ENCODE data around the gene BLNK. TPM values are rescaled to one million over a fixed set of nuclear protein-coding genes. Genes with fewer than 3 reads are reported as not detected.
A peak's percentile ranks its signal among the peaks of the same experiment; 100 is the strongest.

Gene BLNK
- total and polyA plus RNA-seq, 8 donors: 7.1 to 25.8 (median 12.7) TPM

DNA sequence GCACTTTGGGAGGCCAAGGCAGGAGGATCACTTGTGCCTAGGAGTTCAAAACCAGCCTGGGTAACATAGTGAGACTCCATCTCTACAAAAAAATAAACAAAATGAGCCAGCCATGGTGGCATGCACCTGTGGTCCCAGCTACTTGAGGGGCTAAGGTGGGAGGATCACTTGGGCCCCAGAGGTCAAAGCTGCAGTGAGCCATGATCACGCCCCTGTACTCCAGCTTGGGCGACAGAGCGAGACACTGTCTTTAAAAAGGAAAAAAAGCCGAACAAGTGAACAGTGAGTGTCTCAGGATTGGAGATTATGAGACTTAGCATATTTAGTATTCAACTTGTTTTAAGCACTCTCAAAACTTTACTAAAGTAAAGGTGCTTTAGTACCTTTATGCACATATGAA is 28.1 kb downstream of the BLNK start:
- Histone ChIP-seq H3K27me3 (no peaks in the 10 kb centered on the region), H3K27ac (no peak overlapping the region), H3K36me3 (no peaks in the 10 kb centered on the region), H3K4me3 (no peak overlapping the region), H3K9me3 (no peaks in the 10 kb centered on the region), H3K4me1 (peaks cover 0 to under 1% (median 0%) of the 10 kb centered on the region in 3 donors)
- DNase-seq: no peak
- no peak for ATAC-seq
- TF ChIP-seq, protein P1, sequence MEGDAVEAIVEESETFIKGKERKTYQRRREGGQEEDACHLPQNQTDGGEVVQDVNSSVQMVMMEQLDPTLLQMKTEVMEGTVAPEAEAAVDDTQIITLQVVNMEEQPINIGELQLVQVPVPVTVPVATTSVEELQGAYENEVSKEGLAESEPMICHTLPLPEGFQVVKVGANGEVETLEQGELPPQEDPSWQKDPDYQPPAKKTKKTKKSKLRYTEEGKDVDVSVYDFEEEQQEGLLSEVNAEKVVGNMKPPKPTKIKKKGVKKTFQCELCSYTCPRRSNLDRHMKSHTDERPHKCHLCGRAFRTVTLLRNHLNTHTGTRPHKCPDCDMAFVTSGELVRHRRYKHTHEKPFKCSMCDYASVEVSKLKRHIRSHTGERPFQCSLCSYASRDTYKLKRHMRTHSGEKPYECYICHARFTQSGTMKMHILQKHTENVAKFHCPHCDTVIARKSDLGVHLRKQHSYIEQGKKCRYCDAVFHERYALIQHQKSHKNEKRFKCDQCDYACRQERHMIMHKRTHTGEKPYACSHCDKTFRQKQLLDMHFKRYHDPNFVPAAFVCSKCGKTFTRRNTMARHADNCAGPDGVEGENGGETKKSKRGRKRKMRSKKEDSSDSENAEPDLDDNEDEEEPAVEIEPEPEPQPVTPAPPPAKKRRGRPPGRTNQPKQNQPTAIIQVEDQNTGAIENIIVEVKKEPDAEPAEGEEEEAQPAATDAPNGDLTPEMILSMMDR (IDR thresholded peaks at IDR 0.05): no peak
- intact Hi-C loops (cut with DNase I): no loop called here
- 97 to 99% methylated on average over 4 of the region's 4 CpGs for WGBS, 2 donors
- FAIRE-seq: no peak

DNA sequence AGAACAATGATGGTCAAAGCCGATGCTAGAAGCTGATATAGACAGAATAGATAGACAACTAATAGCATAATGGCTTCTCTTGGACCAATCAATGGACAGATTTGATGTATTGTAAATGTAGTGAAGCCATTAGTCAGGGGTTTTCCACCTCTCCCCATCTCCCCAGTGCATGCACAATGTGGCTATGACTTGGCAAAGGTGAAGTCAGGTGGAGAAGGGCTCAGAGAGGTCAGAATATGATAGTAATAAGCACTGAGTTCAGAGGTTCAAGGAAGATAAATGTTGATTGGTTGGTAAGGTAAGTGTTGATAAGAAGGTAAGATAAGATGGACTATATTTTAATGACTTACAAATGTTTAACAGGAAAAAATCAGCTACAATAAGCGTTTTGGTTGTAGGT is 28.5 kb downstream of the BLNK start:
- ATAC-seq (no peak), DNase-seq (no peak), FAIRE-seq (no peak)
- Histone ChIP-seq H3K9me3 (no peaks in the 10 kb centered on the region), H3K4me1 (no peaks in the 10 kb centered on the region), H3K27me3 (no peaks in the 10 kb centered on the region), H3K4me3 (no peak overlapping the region), H3K27ac (no peak overlapping the region), H3K36me3 (no peaks in the 10 kb centered on the region)
- TF ChIP-seq, protein P1 (IDR thresholded peaks at IDR 0.05): no peak
- intact Hi-C loops (cut with DNase I): no loop called here
- 51 to 59% methylated on average over 2 of the region's 2 CpGs for WGBS, 2 donors

DNA sequence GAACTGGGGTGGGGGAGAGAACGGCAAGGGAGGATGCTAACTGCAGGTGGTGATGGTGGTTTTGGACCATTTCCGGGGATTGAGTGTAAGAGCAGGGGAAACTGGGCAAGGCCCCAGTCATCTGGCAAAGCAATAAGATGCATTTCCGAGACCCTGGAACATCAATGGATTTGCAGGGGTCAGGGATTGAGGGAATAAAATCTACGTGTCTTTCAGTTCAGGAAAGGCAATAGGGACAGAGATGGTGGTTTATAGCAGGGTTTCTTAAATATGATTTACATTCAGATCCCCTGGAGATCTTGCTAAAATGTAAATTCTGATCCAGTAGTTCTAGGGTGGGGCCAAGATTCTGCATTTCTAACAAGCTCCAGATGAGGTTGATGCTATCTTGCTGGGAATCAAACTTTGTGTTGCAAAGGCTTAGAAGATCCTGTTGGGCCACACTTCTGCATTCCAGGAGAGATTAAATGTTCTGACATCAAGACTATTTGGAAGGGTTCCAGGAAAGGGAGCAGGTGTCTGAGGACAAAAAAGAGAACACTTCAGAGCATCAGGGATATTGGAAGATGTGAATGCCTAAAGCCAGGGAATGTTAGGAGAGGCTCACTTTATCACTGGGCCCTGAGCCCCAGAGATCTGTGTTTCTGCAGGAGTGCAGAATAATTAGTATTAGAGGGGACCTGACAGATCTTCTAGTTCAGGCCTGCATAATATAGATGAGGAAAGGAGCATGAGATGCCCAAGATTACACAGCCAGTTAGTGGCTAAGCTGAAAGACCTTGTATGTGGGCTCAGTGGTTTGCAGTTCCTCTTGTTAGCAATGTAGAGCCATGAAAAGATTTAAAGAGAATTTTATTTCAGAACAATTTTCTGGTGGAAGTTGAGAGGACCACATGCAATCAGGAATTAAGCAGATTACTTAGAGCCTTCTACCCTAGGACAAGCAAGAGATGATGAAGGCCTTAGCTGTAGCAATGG is 32.4 kb downstream of the BLNK start:
- WGBS, 2 donors: 59 to 65% methylated on average over 4 of the region's 4 CpGs
- no peak for DNase-seq
- intact Hi-C loops (cut with DNase I): no loop called here
- H3K4me3 ChIP-seq: no peak overlapping the region
- H3K4me1 ChIP-seq: peaks cover 0 to 5% (median 0%) of the 10 kb centered on the region in 3 donors
- no peak for FAIRE-seq
- H3K27ac ChIP-seq: no peak overlapping the region
- TF ChIP-seq, protein P1 (IDR thresholded peaks at IDR 0.05): no peak
- H3K9me3 ChIP-seq: no peaks in the 10 kb centered on the region
- H3K27me3 ChIP-seq: no peaks in the 10 kb centered on the region
- H3K36me3 ChIP-seq: no peaks in the 10 kb centered on the region
- no peak for ATAC-seq

DNA sequence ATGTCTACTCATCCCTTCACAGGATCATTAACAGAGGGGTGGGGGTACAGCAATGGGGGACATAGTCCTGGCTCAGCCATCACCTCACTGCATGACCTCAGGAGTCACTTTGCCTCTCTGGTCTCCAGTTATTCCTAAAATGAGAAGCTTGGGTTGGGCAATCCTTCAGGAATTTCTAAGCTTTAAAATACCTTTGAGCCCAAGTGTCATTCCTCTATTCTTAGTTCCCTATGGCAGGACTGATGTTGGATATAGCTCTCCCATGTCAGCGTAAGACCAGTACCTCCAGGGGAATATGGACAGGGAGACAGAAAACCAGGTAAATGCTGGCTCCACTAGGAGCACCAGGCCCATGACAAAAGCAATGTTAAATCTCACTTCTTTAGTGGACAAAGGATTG is 34.5 kb downstream of the BLNK start:
- 98 to 100% methylated on average over 1 of the region's 1 CpG for WGBS, 2 donors
- Histone ChIP-seq H3K4me3 (no peak overlapping the region), H3K27ac (no peak overlapping the region), H3K4me1 (peaks cover 0 to 5% (median 0%) of the 10 kb centered on the region in 3 donors), H3K36me3 (no peaks in the 10 kb centered on the region), H3K27me3 (no peaks in the 10 kb centered on the region), H3K9me3 (no peaks in the 10 kb centered on the region)
- intact Hi-C loops (cut with DNase I): no loop called here
- no peak for ATAC-seq
- no peak for DNase-seq
- no peak for FAIRE-seq
- TF ChIP-seq, protein P1 (IDR thresholded peaks at IDR 0.05): no peak

DNA sequence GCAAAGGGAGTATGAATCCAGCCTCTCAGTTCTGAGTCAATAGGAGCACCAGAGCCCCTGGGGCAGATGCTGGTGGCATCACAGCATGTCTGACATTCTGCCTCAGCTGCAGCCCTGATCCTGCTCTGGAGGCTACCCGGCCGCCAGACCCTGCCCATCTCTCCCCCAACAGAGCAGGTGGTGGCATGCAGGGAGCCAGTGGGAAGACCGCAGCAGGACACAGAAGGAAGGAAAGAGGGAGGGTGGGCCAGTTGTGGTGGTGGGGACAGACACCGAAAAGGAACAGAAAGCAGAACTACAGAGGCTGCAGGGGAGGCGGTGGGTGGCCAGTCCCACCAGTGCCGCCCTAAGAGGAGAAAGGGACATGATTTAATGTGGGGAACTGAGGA is 35.3 kb downstream of the BLNK start:
- Histone ChIP-seq H3K4me3 (no peak overlapping the region), H3K9me3 (no peaks in the 10 kb centered on the region), H3K4me1 (peaks cover 0 to 5% (median 0%) of the 10 kb centered on the region in 3 donors), H3K27ac (no peak overlapping the region), H3K27me3 (no peaks in the 10 kb centered on the region), H3K36me3 (no peaks in the 10 kb centered on the region)
- no peak for FAIRE-seq
- DNase-seq: no peak
- intact Hi-C loops (cut with DNase I): no loop called here
- TF ChIP-seq, protein P1 (IDR thresholded peaks at IDR 0.05): no peak
- peak in 1 of 4 donors; percentile 61 for ATAC-seq
- WGBS, 2 donors: 94 to 96% methylated on average over 6 of the region's 6 CpGs
